GM12865 (cell line): ENCODE results near the gene JMJD8.
"Not testable (repeated sequence)": the region's sequence is repeated elsewhere in the genome, so short reads cannot be mapped to it uniquely, and the experiment has no call there.

ENCODE experiments used
- DNase-seq: peaks from one replicate; pipeline ENCODE4 v3.0.0; 2010; ENCODE audit warnings: low read depth
- H3K4me3 ChIP-seq: 2 replicates; pipeline ENCODE4 v1.5.1; 2011; ENCODE audit warnings: mild to moderate bottlenecking, low read depth, low read length, control low read depth
- TF ChIP-seq, protein P1 (sequence below): IDR thresholded peaks from 2 replicates; pipeline ENCODE4 v1.5.1; 2011; ENCODE audit warnings: low read length, control low read depth, low read depth, inconsistent platforms; ENCODE audit not compliant: insufficient read depth; ENCODE audit errors: missing control alignments

The JMJD8 gene

GRCh38 chr16:716768-717325 is 32.7 kb upstream of the JMJD8 start:
- TF ChIP-seq, protein P1, sequence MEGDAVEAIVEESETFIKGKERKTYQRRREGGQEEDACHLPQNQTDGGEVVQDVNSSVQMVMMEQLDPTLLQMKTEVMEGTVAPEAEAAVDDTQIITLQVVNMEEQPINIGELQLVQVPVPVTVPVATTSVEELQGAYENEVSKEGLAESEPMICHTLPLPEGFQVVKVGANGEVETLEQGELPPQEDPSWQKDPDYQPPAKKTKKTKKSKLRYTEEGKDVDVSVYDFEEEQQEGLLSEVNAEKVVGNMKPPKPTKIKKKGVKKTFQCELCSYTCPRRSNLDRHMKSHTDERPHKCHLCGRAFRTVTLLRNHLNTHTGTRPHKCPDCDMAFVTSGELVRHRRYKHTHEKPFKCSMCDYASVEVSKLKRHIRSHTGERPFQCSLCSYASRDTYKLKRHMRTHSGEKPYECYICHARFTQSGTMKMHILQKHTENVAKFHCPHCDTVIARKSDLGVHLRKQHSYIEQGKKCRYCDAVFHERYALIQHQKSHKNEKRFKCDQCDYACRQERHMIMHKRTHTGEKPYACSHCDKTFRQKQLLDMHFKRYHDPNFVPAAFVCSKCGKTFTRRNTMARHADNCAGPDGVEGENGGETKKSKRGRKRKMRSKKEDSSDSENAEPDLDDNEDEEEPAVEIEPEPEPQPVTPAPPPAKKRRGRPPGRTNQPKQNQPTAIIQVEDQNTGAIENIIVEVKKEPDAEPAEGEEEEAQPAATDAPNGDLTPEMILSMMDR, result no peak
- DNase-seq, result no peak
- H3K4me3 ChIP-seq, result no peak overlapping the region

- no peak overlapping the region for H3K4me3 ChIP-seq
- TF ChIP-seq, protein P1, result no peak
- no peak for DNase-seq
These were observed 32.0 kb upstream of the JMJD8 start for GRCh38 chr16:716200-716568.

GRCh38 chr16:715477-716199 is 31.5 kb upstream of the JMJD8 start:
- peak overlapping the region; percentile 34 for H3K4me3 ChIP-seq
- no peak for DNase-seq

GRCh38 chr16:714558-715476 is 30.7 kb upstream of the JMJD8 start, which contains the start of gene METRN:
TSS of gene METRN (plus strand) at chr16:715118. CDS start at chr16:715290, 172 bp downstream.
- H3K4me3 ChIP-seq, result peak within 1 kb of the TSS; percentile 34
- TF ChIP-seq, protein P1, result no peak
- DNase-seq, result peak; percentile 88

More at GRCh38 chr16:715477-716199, 31.5 kb upstream of the JMJD8 start:
- TF ChIP-seq, protein P1, result peak; percentile 9

DNA sequence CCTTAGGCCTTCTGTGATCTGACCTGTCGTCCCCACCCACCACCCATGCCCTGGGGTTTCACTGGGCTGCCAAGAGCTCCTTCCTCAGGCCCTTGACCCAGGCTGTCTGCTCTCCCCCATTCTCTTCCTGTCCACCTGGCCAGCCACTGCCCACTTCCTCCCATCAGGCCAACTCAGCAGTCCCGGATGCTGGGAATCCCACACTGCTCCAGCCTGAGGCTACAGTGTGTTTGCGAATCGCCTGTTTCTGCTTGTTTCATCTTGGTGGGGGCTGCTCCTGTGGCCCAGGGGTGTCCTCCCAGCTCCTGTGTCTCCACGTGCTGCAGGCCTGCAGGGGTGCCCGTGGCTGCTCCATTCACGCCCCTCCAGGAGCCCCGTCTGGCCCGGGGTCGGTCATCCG is 29.9 kb upstream of the JMJD8 start:
- TF ChIP-seq, protein P1, result no peak
- no peak overlapping the region for H3K4me3 ChIP-seq
- DNase-seq, result no peak

GRCh38 chr16:712740-713250 is 28.7 kb upstream of the JMJD8 start:
- DNase-seq, result peak; percentile 58
- TF ChIP-seq, protein P1, result peak; percentile 13
- H3K4me3 ChIP-seq, result not testable (repeated sequence)
